Lung (tissue), 12 donors: ENCODE data around the gene C2CD2L. TPM values are rescaled to one million over a fixed set of nuclear protein-coding genes. Genes with fewer than 3 reads are reported as not detected.

ENCODE experiments used
- ATAC-seq: fragments of 200-7000 bp; cut with Tn5 transposase; one replicate; pipeline ENCODE4 v1.9.1; 2020; ENCODE audit warnings: moderate number of reproducible peaks; ENCODE audit not compliant: insufficient read depth, low FRiP score
- DNase-seq, 3 donors: peaks; one replicate each; pipeline ENCODE4 v3.0.0-alpha.2; 2013 to 2017
- H3K27ac ChIP-seq, 2 donors: one replicate each; pipeline ENCODE4 v1.5.1; 2013; ENCODE audit warnings: mild to moderate bottlenecking in 2 of 2, moderate library complexity in 2 of 2, control low read depth in 1 of 2, inconsistent platforms in 1 of 2, low read depth in 1 of 2, low read length in 1 of 2
- H3K27me3 ChIP-seq, 3 donors: one replicate each; pipeline ENCODE4 v1.5.1; 2013; ENCODE audit warnings: low read length in 2 of 3; ENCODE audit not compliant: control insufficient read depth in 3 of 3, insufficient read depth in 3 of 3
- H3K36me3 ChIP-seq, 4 donors: one replicate each; pipeline ENCODE4 v1.5.1; 2013; ENCODE audit warnings: low read length in 4 of 4, mild to moderate bottlenecking in 1 of 4, moderate library complexity in 1 of 4; ENCODE audit not compliant: control insufficient read depth in 4 of 4, insufficient read depth in 4 of 4
- H3K4me1 ChIP-seq, 5 donors: one replicate each; pipeline ENCODE4 v1.5.1; 2013; ENCODE audit warnings: low read length in 5 of 5, mild to moderate bottlenecking in 2 of 5, moderate library complexity in 1 of 5; ENCODE audit not compliant: control insufficient read depth in 5 of 5, insufficient read depth in 5 of 5
- H3K4me3 ChIP-seq: one replicate; pipeline ENCODE4 v1.5.1; 2013; ENCODE audit warnings: mild to moderate bottlenecking, control low read depth, moderate library complexity
- H3K9ac ChIP-seq, 2 donors: one replicate each; pipeline ENCODE4 v1.5.1; 2013; ENCODE audit warnings: low read length in 2 of 2, control low read depth in 1 of 2; ENCODE audit not compliant: insufficient read depth in 1 of 2
- H3K9me3 ChIP-seq, 4 donors: one replicate each; pipeline ENCODE4 v1.5.1; 2013; ENCODE audit warnings: low read length in 3 of 4, mild to moderate bottlenecking in 1 of 4, moderate library complexity in 1 of 4; ENCODE audit not compliant: control insufficient read depth in 4 of 4, insufficient read depth in 3 of 4
- WGBS, 2 donors: extraction: QIAGEN DNeasy Blood & Tissue Kit; methylation state at CpG; one replicate each; pipeline ENCODE4 v1.1.7; 2013; 5-methylcytosine and 5-hydroxymethylcytosine counted together
- polyA plus RNA-seq, 2 donors: library from polyadenylated mRNA; stranded (reverse); fragments of 200-250 nt; gene quantifications; one replicate each; pipeline ENCODE4 v1.2.1, GENCODE V29; 2013
- total RNA-seq, 2 donors: library from RNA; depleted of rRNA in 1 of 2; stranded (reverse); fragments of >200 nt in 1 of 2; gene quantifications; one replicate each; pipeline ENCODE4 v1.2.1, GENCODE V29; 2014 to 2021
- TF ChIP-seq, protein P1 (sequence below): IDR thresholded peaks from 2 replicates; pipeline ENCODE4 v1.5.1; 2012; ENCODE audit warnings: mild to moderate bottlenecking; ENCODE audit errors: control extremely low read depth, extremely low read depth
- donor health status: control.
- donor health status: control.
- donor health status: Bipolar disorder and iron deficiency.
- donor health status: healthy.
- donor health status: DM: yes; HTN: yes; CAD: no.

C2CD2L gene
- total and polyA plus RNA-seq, 4 donors = 6.5 to 20.7 (median 12.7) TPM

DNA sequence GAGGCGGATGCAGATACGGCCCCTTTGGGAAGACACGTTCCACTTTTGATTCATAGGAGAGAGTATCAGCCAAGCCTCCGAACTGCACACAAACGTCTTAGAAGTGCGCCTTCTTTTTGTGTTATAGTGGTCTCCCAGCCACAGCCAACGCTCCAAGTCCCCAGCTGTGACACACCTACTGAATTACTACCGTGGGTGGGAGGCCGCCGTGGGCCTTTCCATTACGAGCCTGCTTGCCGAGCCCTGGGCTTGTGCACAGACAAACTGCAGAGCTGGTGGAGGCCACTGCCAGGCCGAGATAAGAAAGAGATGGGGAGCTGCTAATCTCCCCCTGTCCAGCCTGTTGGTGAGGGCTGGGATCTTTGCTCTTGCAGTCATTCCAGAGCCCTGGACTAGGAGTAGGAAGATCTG is 21.7 kb upstream of the C2CD2L start:
- peak overlapping the region in 1 of 2 donors; percentile 85 for H3K9ac ChIP-seq
- ATAC-seq = no peak
- WGBS, 2 donors = 1 to 3% methylated on average over 13 of the region's 13 CpGs

DNA sequence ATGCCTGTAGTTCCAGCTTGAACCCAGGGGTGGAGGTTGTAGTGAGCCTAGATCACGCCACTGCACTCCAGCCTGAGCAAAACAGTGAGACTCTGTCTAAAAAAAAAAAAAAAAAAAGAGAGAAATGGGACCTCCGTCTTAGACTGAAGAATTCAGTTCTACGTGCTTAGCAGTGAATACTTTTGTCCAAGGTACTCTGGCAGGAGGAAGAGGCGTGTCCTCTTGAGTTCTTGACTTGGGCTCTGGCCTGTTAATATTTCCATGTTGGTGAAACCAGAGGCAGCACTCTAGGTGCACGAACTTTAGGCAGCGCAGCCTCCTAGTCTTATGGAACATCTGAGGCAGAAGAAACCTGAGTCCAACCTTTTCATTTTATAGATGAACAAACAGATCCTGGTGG is 20.0 kb upstream of the C2CD2L start:
- 75 to 85% methylated on average over 6 of the region's 6 CpGs for WGBS, 2 donors
- Histone ChIP-seq H3K27me3 (no peaks in the 10 kb centered on the region), H3K4me3 (no peak overlapping the region), H3K4me1 (peaks cover 7 to 25% (median 9%) of the 10 kb centered on the region in 5 donors), H3K27ac (no peak overlapping the region), H3K9ac (no peak overlapping the region), H3K36me3 (peaks cover 0 to 9% (median 3%) of the 10 kb centered on the region in 4 donors), H3K9me3 (no peaks in the 10 kb centered on the region)
- no peak for ATAC-seq
- DNase-seq = peak in 2 of 3 donors; percentile 29 to 66
- TF ChIP-seq, protein P1, sequence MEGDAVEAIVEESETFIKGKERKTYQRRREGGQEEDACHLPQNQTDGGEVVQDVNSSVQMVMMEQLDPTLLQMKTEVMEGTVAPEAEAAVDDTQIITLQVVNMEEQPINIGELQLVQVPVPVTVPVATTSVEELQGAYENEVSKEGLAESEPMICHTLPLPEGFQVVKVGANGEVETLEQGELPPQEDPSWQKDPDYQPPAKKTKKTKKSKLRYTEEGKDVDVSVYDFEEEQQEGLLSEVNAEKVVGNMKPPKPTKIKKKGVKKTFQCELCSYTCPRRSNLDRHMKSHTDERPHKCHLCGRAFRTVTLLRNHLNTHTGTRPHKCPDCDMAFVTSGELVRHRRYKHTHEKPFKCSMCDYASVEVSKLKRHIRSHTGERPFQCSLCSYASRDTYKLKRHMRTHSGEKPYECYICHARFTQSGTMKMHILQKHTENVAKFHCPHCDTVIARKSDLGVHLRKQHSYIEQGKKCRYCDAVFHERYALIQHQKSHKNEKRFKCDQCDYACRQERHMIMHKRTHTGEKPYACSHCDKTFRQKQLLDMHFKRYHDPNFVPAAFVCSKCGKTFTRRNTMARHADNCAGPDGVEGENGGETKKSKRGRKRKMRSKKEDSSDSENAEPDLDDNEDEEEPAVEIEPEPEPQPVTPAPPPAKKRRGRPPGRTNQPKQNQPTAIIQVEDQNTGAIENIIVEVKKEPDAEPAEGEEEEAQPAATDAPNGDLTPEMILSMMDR = no peak

More for the DNA sequence above, 21.7 kb upstream of the C2CD2L start:
- H3K4me3 ChIP-seq = peak overlapping the region; percentile 55
- H3K27ac ChIP-seq = peak overlapping the region; percentile 81 to 89
- no peaks in the 10 kb centered on the region for H3K27me3 ChIP-seq
- no peak for DNase-seq
- TF ChIP-seq, protein P1 = no peak
- peaks cover 4 to 22% (median 9%) of the 10 kb centered on the region in 4 donors for H3K36me3 ChIP-seq
- no peaks in the 10 kb centered on the region for H3K9me3 ChIP-seq
- H3K4me1 ChIP-seq = peaks cover 5 to 13% (median 7%) of the 10 kb centered on the region in 5 donors

DNA sequence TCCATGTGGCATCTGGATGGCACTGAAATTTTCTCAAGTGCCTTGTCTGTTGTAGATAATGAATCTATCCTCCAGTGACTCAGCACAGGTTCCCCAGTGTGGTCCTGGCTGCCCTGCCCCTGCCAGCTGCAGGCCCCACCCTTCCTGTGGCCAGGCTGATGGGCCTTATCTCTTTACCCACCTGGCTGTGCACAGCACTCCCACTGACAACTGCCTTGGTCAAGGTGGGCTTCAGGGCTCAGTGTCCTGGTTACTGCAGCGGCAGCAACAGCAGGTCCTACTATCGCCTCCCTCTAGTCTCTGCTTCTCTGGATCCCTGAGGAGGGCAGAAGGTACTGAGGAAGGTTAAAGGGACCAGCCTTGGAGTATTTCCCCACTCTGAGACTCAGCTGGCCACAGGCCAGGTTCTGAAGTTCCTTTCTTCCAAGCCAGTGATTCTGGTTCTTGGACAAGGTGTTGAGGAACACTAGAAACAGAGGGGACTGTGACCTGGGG is 19.4 kb upstream of the C2CD2L start:
- Histone ChIP-seq H3K4me3 (no peak overlapping the region), H3K36me3 (peaks cover 0 to 8% (median 5%) of the 10 kb centered on the region in 4 donors), H3K4me1 (peaks cover 7 to 32% (median 12%) of the 10 kb centered on the region in 5 donors), H3K9ac (no peak overlapping the region), H3K27me3 (no peaks in the 10 kb centered on the region), H3K27ac (no peak overlapping the region), H3K9me3 (no peaks in the 10 kb centered on the region)
- DNase-seq = peak in 1 of 3 donors; percentile 34
- WGBS, 2 donors = 62 to 89% methylated on average over 2 of the region's 2 CpGs
- ATAC-seq = no peak
- TF ChIP-seq, protein P1 = no peak

DNA sequence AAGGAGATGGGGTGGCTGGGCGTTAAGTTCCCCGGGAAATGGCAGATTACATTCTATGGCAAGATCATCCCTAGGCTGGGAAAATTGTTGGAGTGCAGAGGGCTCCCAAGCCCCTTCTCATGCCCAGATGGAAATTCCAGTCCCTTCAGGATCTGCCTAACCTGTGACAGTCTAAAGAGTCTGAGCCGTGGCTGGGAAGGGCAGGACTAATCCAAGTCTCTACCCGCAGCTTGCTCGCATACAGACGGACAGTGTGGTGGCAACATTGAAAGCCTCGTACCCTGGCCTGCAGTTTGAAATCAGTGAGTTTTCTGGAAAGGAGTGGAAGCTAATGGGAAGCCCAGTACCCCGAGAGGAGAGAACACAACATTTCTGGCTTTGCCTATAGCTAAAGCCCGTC is 18.7 kb upstream of the C2CD2L start:
- Histone ChIP-seq H3K9me3 (no peaks in the 10 kb centered on the region), H3K4me1 (peaks cover 11 to 38% (median 18%) of the 10 kb centered on the region in 5 donors), H3K36me3 (peaks cover 0 to 14% (median 8%) of the 10 kb centered on the region in 4 donors), H3K27me3 (no peaks in the 10 kb centered on the region), H3K4me3 (no peak overlapping the region), H3K9ac (no peak overlapping the region), H3K27ac (no peak overlapping the region)
- no peak for ATAC-seq
- 94 to 98% methylated on average over 9 of the region's 9 CpGs for WGBS, 2 donors
- TF ChIP-seq, protein P1 = no peak
- DNase-seq = no peak
